ENCODE data around the gene BPIFB3.

DNA sequence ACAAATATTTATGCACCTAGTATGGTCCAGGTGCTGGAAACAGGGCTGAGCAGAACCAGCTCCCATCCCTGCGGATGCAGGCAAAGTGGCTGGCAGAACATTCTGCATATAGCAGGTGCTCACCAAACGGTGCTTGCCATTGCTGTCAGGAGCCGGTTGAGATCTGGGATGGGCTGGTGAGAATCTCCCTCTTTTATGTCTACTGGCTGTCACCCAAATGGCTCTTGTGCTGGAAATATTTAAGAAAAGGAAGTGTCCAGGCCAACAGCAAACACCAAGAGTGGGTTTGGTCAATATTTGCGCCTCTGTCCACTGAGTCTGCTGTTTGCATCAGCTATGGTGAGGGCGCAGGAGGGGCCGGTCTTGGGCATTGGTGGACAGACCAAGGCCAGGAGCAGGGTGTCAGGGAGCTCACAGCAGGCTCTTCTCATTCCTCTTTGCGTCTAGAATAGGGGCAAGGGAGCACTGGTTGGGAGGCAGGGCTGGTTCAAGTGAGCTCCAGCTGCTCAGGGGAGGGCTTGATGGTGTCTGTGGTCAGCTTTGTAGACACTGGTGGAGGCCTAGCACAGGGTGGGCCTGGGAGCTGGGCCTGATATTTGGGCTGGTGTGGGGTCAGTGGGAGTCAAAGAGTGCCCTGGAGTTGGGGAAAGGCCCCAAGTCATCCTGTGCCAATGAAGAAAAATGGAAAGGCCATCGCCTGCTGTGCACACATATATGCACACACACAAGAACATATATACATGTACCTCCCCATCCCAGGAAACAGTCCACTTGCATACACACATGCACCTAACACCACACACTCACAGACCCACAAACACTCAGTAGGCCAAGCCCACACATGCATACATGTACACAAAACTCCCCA, 47.6 kb upstream of the BPIFB3 start:
- TF ChIP-seq, protein P1, sequence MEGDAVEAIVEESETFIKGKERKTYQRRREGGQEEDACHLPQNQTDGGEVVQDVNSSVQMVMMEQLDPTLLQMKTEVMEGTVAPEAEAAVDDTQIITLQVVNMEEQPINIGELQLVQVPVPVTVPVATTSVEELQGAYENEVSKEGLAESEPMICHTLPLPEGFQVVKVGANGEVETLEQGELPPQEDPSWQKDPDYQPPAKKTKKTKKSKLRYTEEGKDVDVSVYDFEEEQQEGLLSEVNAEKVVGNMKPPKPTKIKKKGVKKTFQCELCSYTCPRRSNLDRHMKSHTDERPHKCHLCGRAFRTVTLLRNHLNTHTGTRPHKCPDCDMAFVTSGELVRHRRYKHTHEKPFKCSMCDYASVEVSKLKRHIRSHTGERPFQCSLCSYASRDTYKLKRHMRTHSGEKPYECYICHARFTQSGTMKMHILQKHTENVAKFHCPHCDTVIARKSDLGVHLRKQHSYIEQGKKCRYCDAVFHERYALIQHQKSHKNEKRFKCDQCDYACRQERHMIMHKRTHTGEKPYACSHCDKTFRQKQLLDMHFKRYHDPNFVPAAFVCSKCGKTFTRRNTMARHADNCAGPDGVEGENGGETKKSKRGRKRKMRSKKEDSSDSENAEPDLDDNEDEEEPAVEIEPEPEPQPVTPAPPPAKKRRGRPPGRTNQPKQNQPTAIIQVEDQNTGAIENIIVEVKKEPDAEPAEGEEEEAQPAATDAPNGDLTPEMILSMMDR (conservative IDR thresholded peaks at IDR 0.05): no peak
- no peak for TF ChIP-seq ZFX (IDR thresholded peaks at IDR 0.05)
